Activated CD4-positive, CD25-positive, alpha-beta regulatory T cell (primary cell): ENCODE measurements around the gene KRT6A.

Experiments
- DNase-seq, 4 experiments: peaks; one replicate each; lab custom pipeline; 2025; lab: John Stamatoyannopoulos, UW

Gene KRT6A

DNA sequence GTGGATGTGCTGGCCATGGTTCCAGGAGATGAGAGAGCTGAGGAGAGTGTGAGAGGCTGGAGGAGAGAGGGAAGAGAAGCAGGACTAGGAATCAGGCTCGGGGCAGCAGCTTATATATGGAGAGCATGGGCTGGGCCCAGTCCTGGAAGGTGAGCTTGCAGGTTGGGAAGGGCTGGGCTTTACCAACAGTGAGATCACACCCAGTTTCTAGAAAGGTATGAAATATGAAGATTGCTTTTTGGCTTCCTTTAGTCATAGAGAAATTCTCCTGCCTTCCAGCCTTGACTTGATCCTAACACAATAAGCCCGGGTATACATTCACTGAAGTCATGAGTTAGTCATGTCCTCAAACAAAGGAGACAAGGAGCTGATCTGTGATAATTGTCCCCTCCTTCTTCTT lies at the start of gene KRT6A:
Gene KRT6A (minus strand): TSS at position 86 of the 400 bp plus-strand sequence. CDS start 69 bp downstream, at position 17.
- no peak for DNase-seq

DNA sequence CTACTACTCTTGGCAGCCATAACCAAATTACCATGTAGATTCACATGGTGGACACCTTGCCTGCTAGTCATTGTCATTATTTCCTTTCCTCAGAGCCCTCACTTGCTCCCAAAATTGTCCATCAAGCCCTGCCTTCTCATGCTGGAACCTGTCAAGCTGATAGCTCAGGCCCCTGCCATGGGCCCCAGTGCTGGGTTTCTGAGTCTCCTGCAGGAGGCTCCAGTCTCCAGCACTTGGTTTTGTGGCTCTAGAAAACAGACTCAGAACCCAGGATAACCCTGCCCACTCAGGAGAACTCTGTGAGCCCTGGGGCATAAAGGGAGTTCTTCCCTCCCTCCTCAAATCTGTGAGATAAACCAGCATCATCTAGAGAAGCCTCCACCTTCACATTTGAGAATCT lies 49.1 kb upstream of the KRT6A start:
- no peak for DNase-seq

DNA sequence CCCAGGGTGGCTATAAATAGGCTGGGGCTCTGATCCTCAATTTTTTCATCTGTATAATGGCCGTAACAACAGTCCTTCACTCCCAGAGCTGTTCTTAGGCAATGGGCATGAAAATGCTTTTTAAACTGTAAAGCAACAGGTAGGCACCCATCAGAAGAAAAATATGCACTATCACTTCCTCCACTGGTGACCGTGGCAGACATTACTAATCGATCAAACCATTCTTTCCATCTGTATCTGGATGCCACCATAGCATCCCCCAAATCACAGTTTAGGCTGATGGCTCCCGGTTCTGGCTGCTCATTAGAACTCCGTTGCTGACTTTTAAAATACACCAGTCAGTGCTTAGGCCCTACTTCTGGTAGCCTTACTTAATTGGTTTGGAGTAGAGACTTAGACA lies 48.7 kb upstream of the KRT6A start:
- no peak for DNase-seq

DNA sequence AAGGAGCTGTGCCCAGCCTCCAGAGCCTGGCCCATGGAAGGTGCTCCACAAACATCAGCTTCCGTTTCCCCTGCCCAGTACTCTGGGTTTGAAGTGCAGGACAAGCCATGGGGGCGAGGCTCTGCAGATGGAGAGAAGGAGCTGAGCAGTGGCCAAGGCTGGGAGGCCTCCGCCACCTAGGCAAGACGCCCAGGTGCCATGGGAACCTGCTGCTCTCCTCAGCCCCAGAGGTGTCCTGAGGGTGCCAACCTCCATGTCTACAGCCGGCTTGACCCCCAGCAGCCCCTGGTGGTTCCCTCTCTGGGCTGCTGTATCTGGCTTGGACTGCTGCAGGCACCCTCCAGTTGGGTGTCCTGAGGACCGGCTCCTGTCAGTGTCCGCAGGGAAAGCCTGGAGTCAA lies 47.5 kb upstream of the KRT6A start:
- DNase-seq = no peak

DNA sequence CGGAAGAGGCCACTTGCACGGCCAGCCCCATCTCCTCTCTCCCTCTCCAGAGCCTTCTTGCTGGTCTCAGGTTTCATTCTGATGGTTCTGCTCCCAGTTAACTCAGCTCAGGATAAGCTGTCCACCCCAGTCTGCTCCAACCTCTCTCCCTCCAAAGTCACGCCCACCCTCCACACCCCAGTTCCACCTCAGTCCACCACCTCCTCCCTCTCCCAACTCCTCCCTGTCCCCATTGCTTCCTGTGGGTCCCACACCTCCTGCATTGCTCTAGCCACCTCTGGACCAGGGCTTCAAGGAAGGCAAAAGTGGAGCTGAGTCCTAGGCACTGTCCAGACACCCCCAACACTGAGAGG lies 46.7 kb upstream of the KRT6A start:
- DNase-seq = no peak

DNA sequence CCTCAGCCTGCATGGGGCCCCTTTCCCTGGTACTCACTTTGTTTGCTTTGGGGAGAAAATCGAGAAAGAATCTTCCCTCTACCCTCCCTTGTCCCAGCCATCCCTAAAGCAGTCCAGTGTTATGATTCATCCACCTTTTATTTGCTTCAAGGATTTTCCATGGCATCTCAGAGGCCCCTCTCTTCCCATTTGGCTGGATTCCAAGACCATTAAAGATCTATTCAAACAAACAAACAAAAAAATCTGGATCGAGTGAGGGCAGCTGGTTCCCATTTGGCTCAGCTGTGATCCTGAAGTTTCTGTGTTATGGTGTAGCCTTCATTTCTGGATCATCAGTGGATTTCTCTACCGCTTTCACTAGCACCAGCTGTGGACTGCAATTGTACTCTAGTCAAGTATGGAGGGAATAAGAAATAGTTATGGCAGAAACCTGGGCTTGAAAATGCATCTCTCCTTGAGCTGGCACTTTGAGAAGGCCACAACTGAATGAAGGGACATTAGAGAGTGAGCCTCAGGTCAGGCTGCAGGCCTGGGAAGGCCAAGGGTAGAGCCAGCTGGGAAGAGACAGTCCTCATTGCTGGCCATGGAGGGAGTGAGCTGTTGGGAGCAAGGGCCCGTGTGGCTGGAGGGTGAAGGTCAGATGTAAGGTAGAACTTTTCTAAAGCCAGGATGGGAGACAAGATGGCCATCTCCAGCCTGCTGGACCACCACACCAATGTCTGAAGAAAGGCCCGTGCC lies 46.2 kb upstream of the KRT6A start:
- no peak for DNase-seq

DNA sequence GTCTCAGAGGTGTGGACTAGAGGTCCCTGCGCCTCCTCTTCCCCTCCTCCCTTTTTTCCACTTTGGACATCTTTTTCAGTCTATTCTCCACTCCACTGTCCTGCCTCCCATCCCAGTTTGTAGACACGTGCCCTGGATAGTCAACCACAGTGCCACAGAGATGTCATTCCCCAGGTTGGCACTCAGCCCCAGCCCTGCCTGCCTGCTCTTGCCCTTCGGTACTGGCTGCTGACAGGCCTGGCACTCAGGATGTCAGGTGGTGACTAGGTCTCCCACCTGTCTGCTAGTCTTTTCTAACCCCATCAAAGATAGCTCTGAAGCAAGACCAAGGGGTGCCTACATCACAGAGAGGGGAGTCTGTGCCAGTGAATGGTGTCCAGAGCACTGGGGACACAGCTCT lies 44.0 kb upstream of the KRT6A start:
- no peak for DNase-seq

DNA sequence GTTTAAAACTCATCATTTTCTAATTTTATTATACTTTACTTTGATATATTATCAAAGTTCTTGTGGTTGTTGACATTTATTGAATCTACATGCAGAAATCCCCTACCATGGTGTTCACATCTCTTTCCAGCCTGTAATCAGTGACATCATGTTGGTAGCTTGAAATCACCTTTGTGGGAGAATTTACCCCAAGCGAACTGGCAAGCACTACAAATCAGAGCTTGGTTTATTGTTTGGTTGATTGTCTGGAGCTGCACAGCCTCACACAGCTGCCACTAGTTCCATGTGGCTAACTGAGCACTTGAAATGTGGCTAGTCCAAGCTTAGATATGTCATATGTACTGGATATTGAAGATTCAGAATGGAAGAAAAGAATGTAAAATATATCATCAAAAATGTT lies 42.5 kb upstream of the KRT6A start:
- no peak for DNase-seq

DNA sequence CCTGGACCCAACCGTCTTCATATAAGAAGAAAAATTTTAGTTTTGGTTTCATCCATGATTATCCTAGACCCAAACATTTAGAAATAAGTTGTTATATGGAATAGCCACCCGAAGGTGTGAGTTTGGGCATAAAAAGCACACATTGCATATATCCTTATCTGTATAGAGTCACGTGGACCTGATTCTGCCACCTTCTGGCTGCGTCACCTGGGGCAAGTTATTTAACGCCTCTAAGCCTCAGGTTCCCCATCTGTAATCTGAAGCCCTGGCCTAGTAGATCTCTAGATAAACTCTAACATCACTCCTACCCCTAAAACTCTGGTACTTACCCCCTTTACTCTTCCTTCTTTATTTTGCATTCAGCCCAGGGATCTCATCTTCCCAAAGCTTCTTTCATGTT lies 41.4 kb upstream of the KRT6A start:
- DNase-seq = no peak

DNA sequence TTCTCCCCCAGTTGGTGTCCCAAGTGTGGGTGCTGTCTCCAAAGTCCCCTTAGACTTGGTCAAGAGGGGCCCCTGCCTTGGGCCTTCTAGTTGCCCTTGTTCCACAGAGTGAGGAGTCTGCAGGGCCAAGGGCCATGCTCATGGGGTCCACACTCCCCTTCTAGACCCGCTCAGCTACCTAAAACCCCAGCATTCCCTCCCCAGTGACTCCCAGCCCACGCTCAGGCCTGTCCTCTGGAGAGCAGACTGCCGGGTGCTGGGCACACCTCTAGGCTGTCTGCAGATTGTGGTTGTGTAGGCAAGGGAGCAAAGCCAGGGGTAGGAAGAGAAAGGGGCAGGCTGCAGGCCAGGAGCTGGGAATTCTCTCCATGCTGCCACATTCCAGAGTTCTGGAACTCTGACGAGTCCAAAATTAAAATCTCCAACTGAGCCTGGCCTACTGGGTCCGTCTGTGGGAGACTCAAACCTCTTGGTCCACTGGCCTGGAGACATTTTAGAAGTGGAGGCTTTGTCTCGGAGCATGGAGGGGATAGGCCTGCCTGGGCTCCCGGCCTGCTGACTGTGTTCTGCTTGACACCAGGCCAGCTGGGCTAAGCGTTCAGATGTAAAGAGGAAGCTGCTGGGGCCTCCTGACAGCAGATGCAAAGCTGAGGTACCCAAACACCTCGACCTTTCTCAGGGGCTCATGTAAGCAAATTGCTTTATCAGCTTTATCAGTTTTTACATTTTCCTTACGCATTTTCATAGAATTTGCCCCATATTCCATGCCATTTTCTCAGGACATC lies 40.8 kb upstream of the KRT6A start:
- DNase-seq = no peak

DNA sequence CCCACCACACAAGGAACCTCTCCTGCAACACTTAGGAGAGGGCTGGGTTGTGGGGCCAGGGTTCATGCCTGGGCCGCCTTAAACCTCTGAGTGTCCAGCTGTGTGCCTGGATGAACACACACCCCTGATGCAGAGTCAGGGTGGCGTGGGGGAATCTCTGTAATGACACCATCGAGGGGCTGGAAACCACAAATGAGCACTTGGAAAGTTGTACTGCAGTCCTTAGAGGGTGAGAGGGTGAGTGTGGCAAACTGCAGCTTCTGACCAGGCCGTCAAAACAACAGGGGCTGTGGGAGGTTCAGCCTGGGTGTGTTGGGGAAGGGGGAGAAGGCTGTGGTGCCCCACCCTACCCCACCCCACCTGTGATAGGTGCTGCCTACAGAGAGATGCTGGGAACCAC lies 39.6 kb upstream of the KRT6A start:
- DNase-seq = no peak

DNA sequence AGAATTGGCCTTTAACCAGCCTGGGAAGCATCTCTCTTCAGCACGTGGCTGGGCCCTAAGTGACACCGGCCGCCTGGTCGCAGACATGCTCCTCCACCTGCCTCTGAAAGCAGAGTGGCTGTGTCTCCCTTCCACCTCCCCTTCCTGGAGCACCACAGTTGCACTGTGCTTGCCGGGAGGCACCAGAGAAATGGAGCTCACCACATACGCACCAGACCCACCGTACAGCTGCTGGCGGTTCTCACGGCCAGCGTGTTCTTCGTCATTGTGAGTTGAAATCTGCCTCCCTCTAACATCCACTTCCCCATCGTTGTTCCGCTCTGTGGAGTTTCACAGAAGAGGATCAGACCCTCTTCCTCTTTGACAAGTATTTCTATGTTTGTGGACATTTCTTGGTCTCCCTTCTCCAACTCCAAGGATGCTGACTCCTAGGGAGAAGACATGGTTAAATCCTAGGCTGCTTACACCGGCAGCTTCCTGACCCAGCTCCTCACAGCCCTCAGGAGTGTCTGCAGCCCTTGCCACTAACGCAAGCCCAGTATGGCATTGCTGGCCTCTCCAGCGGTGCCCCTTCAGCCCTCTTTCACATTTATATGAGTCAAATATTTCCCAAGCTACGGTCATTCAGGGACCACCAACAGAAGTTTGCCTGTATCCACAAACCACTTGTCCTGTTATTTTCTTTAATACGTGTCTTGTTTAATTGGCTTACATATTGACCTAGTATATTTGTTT lies 38.7 kb upstream of the KRT6A start:
- no peak for DNase-seq

DNA sequence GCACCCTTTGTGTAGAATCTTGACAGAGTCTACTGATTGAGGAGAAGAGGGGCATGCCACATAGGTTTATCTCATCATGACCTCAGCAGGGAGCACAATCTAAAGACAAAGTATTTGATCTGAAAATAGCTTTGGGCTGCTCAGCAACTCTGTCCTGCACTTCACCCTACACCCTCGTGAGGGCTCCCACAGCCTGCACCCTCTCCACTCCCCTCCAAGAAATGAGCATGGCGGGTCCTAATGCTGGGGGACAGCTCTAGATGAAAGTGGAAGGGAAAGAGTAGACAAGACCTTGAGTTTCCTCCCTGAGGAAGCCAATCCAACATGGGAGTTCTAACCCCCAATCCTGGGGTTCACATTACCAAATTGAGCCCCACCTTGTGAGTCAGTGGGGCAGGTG lies 37.8 kb upstream of the KRT6A start:
- no peak for DNase-seq

DNA sequence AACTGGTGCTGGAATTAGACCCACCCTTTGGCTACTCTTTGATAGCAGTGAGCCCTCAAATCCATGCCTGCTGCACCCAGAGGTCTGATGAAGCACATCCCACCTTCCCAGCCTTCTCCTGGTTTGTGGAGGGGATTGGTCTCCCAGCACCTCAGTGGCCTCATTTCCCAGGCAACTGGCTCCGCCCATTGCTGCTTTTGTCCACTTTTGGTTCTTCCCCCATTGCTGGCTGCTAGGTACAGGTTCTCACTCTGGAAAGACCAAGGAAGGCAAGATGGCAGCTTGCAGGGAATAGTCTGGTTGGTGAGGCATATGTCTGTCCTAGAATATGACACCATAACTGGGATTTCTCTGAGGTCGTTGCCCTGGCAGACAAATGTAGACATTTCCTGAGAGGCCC lies 37.3 kb upstream of the KRT6A start:
- no peak for DNase-seq

DNA sequence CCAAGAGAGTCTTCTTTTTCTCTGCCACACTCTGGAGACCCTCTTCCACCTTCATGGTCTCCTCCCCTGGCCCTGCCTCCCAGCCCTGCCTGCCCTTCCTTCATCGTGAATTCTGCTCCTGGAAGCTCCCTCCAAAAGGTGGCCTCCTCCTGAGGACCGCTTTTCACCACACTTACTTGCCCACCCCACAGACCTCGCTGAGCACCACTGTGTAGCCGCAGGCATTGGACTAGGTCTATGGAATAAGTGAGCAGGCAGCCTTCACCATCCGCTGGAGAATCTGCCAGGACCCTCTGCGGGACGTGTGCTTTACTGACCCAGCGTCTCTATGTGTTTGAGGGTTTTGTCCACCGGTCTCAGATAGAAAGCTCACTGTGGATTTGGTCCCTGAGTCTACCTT lies 36.8 kb upstream of the KRT6A start:
- DNase-seq = no peak

DNA sequence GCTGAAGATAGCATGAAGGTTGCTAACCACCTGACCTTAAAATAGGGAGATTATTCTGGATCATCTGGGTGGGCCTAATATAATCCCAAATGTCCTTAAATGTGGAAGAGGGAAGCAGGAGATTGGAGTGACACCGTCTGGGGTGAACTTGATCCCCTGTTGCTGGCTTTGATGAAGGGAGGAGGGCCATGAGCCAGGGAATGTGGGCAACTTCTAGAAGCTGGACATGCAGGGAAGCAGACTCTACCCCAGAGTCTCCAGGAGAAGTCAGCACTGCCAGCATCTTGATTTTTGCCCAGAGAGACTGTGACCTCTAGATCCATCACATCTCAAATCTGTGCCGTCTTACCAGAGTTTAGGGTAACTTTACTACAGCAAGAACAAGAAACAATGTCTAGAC lies 36.4 kb upstream of the KRT6A start:
- DNase-seq = no peak

DNA sequence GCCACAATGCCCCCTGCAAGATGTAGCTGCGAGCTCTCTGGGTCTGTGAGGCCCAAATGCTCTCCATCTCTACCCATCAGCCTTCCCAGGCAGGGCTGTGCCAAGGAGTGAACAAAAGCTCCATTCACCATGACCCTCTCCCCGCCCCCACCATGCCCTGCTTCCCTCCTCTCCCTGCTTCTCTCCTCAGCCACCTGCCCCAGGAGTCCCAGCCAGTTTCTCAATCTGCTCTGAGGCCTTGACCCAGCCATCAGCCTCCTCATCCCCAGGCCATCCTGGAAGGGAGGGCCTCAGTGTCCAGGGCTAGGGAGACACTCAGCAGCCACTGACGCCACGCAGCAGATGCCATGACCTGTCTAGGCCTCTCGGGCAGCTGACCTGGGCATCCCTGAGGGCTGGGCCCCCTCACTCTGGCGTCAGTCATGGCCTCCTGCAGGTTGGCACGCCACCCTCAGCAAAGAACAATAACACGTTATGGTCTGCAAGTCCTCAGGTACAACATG lies 35.6 kb upstream of the KRT6A start:
- no peak for DNase-seq

DNA sequence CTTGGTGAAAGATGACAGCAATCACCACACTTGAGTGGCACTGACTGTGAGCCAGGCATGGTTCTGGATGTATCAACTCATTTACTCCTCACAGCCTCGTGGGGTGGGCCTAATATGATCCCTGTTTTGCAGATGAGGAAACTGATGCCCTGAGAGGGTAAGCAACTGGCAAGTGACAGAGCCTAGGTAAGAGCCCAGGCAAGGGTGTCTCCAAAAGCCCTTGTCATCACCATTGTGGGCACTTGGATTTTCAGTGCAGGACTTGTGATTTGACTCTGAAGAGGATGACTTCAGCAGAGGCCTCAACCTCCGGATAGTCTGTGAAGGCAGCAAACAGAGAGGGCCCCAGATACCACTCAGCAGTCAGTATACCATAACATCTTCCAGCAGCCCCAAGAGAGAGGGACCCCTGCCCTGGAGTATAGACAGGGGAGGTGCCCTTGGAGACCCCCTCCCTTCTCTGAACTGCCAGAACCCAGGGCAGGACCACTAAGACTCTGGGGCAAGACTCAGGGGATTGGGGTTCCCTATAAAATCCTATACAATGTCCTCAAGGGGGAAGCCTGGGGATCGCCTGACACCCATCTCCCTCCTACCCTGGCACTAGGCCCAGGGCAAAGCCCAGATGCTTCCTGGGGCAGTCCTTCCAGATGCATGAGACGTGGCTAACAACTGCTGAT lies 34.2 kb upstream of the KRT6A start:
- DNase-seq = no peak

DNA sequence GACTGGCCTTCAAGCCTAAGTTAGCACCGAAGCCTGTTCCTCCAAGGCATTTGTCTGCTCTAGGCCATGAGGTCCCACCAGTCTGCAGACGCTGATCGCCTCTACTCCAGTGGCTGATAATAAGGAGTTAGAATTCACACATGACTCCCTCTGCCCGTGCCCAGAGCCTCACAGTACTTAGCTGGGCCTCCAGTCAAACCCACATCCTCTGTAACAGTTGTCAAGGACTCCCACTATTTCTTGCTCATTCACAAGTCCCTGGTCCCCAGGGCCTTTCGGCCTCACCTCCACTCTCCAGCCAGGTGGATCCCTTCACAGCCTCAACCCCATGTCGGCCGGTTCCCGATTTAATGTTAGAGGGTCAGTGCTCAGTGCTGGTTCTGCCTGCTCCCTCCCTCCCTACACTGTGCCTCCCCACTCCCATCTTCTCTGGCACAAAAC lies 33.5 kb upstream of the KRT6A start:
- no peak for DNase-seq

DNA sequence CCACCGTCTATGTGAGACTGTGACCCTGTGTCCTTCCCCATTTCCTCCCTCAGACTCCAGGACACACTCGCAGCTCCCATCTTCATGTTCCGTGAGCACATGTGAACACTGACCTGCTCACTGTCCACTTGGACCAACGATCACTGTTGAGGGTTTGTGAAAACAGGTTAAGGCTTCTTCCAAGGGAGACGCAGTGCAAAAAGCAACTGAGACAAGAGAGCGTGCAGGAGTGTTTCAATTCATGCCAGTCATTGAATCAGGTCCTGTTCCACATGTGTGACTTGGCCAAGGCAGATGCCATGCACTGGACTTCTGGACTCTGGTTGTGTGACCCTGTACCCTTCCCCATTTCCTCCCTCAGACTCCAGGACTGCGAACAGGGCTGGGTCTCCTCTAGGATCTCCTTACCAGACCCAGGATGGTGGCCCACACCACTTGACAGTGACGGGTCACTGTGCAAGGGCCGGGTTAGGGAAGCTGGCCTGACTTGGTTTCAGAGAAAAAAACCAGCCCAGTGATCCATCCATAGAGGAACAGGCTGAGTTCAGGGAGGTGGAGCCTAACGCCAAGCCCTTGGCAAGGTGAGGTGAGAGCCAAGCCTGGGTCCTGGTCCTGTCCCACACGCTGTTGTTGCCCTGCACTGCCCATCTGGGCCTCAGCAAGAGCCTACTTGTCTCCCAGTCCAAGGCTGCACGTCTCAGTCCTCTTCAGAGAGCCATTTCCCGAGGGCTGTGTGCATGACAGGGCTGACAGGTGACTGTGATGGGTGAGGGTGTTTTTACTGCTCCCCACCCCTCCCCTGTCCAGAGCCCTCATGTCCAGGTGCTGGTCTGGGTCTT lies 32.8 kb upstream of the KRT6A start:
- DNase-seq = no peak

DNA sequence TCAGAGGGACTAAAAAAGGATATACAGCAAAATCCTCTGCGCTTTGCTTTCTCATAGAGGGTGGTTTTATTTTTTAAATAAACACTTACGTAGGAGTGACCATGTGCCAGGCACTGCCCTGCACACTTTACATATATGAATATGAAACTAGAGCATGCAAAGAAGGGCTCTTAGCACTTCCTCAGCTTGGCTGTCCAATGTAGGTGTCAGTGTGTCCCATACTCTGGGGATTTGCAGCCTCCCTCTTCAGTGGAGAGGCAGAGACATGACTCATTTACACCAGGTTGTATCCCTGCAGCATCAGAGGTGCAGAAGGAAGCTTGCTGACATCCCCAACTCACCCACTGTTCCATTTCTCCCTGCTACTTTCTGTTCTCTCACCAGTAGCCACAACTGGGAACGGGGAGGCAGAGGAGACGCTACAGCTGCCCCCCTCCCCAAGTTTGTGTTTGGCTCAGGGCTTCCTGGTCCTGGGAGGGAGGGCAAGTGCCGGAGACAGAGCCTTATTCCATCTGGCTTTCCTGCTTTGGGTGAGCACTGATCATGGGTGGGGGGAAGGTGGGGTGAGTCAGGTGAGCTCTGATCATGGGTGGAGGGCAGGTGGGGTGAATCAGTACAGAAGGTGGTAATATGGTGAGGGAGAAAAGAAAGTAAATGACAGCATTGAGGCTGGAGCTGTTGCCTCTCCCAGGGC lies 32.0 kb upstream of the KRT6A start:
- no peak for DNase-seq
